IPS DF 6.9 (cell line): ENCODE measurements around the gene C1QTNF2.

ENCODE experiments used
- DNase-seq: peaks from one replicate; pipeline ENCODE4 v3.0.0-alpha.2; 2013; ENCODE audit warnings: low read depth, low spot score
- H3K27ac ChIP-seq: one replicate; pipeline ENCODE4 v1.5.1; 2013; ENCODE audit warnings: low read length, control low read depth
- H3K27me3 ChIP-seq: 2 replicates; pipeline ENCODE4 v1.6.1; 2013; ENCODE audit warnings: mild to moderate bottlenecking, low read length; ENCODE audit not compliant: control insufficient read depth, insufficient read depth
- H3K36me3 ChIP-seq: 2 replicates; pipeline ENCODE4 v1.6.1; 2013; ENCODE audit warnings: low read length; ENCODE audit not compliant: control insufficient read depth, insufficient read depth
- H3K4me1 ChIP-seq: 2 replicates; pipeline ENCODE4 v1.6.1; 2013; ENCODE audit warnings: low read length; ENCODE audit not compliant: control insufficient read depth, insufficient read depth
- H3K4me3 ChIP-seq: 2 replicates; pipeline ENCODE4 v1.5.1; 2013; ENCODE audit warnings: mild to moderate bottlenecking, low read length
- H3K9me3 ChIP-seq: 2 replicates; pipeline ENCODE4 v1.6.1; 2013; ENCODE audit warnings: low read length, inconsistent platforms; ENCODE audit not compliant: control insufficient read depth, insufficient read depth
- WGBS: extraction: QIAGEN DNeasy Blood & Tissue Kit; methylation state at CpG from one replicate; pipeline ENCODE4 v1.1.7; 2013; ENCODE audit warnings: mixed read lengths, missing lambda C conversion rate; ENCODE audit not compliant: insufficient read length, insufficient coverage; 5-methylcytosine and 5-hydroxymethylcytosine counted together

C1QTNF2 gene

GRCh38 chr5:160359816-160360215 is 10.6 kb downstream of the C1QTNF2 start:
- Histone ChIP-seq H3K27me3 (no peaks in the 10 kb centered on the region), H3K27ac (no peak overlapping the region), H3K9me3 (no peaks in the 10 kb centered on the region), H3K4me1 (0 out of 2 replicates have a peak, but pooled peaks cover 1% of the 10 kb centered on the region), H3K4me3 (no peak overlapping the region), H3K36me3 (no peaks in the 10 kb centered on the region)
- no peak for DNase-seq
- WGBS, result no CpG with 5 or more reads among the region's 4 CpGs

GRCh38 chr5:160359242-160359641 is 11.2 kb downstream of the C1QTNF2 start:
- no peaks in the 10 kb centered on the region for H3K36me3 ChIP-seq
- no CpG with 5 or more reads among the region's 1 CpG for WGBS

GRCh38 chr5:160357861-160358411 is 12.5 kb downstream of the C1QTNF2 start:
- no peaks in the 10 kb centered on the region for H3K9me3 ChIP-seq
- H3K4me3 ChIP-seq, result no peak overlapping the region
- H3K4me1 ChIP-seq, result 0 out of 2 replicates have a peak, but pooled peaks cover 1% of the 10 kb centered on the region
- no peaks in the 10 kb centered on the region for H3K36me3 ChIP-seq
- H3K27me3 ChIP-seq, result no peaks in the 10 kb centered on the region
- no CpG with 5 or more reads among the region's 7 CpGs for WGBS
- H3K27ac ChIP-seq, result no peak overlapping the region
- no peak for DNase-seq

More at GRCh38 chr5:160359242-160359641, 11.2 kb downstream of the C1QTNF2 start:
- no peak for DNase-seq
- H3K27me3 ChIP-seq, result no peaks in the 10 kb centered on the region
- H3K27ac ChIP-seq, result no peak overlapping the region
- H3K4me3 ChIP-seq, result no peak overlapping the region
- H3K4me1 ChIP-seq, result 0 out of 2 replicates have a peak, but pooled peaks cover 1% of the 10 kb centered on the region
- no peaks in the 10 kb centered on the region for H3K9me3 ChIP-seq

GRCh38 chr5:160357394-160357793 is 13.0 kb downstream of the C1QTNF2 start:
- H3K36me3 ChIP-seq, result no peaks in the 10 kb centered on the region
- DNase-seq, result no peak
- H3K9me3 ChIP-seq, result no peaks in the 10 kb centered on the region
- no peaks in the 10 kb centered on the region for H3K27me3 ChIP-seq
- 0 out of 2 replicates have a peak, but pooled peaks cover 1% of the 10 kb centered on the region for H3K4me1 ChIP-seq
- no CpG with 5 or more reads among the region's 7 CpGs for WGBS
- H3K4me3 ChIP-seq, result no peak overlapping the region
- no peak overlapping the region for H3K27ac ChIP-seq

GRCh38 chr5:160356550-160357347 is 13.7 kb downstream of the C1QTNF2 start:
- H3K4me1 ChIP-seq, result 0 out of 2 replicates have a peak, but pooled peaks cover 1% of the 10 kb centered on the region
- H3K27ac ChIP-seq, result no peak overlapping the region
- no CpG with 5 or more reads among the region's 7 CpGs for WGBS
- H3K27me3 ChIP-seq, result no peaks in the 10 kb centered on the region
- no peak overlapping the region for H3K4me3 ChIP-seq
- DNase-seq, result no peak
- no peaks in the 10 kb centered on the region for H3K9me3 ChIP-seq
- H3K36me3 ChIP-seq, result no peaks in the 10 kb centered on the region

GRCh38 chr5:160354666-160355065 is 15.8 kb downstream of the C1QTNF2 start:
- no CpG with 5 or more reads among the region's 14 CpGs for WGBS
- H3K36me3 ChIP-seq, result no peaks in the 10 kb centered on the region
- H3K4me1 ChIP-seq, result no peaks in the 10 kb centered on the region
- no peak overlapping the region for H3K27ac ChIP-seq
- H3K4me3 ChIP-seq, result no peak overlapping the region
- H3K9me3 ChIP-seq, result no peaks in the 10 kb centered on the region
- H3K27me3 ChIP-seq, result no peaks in the 10 kb centered on the region
- no peak for DNase-seq

- no peaks in the 10 kb centered on the region for H3K27me3 ChIP-seq
- H3K4me1 ChIP-seq, result no peaks in the 10 kb centered on the region
- H3K36me3 ChIP-seq, result no peaks in the 10 kb centered on the region
- no peaks in the 10 kb centered on the region for H3K9me3 ChIP-seq
- no CpG with 5 or more reads among the region's 8 CpGs for WGBS
- H3K27ac ChIP-seq, result no peak overlapping the region
- no peak overlapping the region for H3K4me3 ChIP-seq
- DNase-seq, result no peak
These were observed 17.0 kb downstream of the C1QTNF2 start for GRCh38 chr5:160353379-160353778.

- no peak overlapping the region for H3K27ac ChIP-seq
These were observed 18.1 kb downstream of the C1QTNF2 start for GRCh38 chr5:160352308-160352707.

GRCh38 chr5:160349935-160350303 is 20.5 kb downstream of the C1QTNF2 start:
- H3K4me1 ChIP-seq, result peaks cover under 1% of the 10 kb centered on the region; the same call in 1 of the 2 replicates
- no peak overlapping the region for H3K4me3 ChIP-seq
- no peak for DNase-seq
- H3K27me3 ChIP-seq, result no peaks in the 10 kb centered on the region
- no CpG with 5 or more reads among the region's 4 CpGs for WGBS
- no peak overlapping the region for H3K27ac ChIP-seq
- no peaks in the 10 kb centered on the region for H3K36me3 ChIP-seq
- no peaks in the 10 kb centered on the region for H3K9me3 ChIP-seq

More at GRCh38 chr5:160352308-160352707, 18.1 kb downstream of the C1QTNF2 start:
- Histone ChIP-seq H3K4me3 (no peak overlapping the region), H3K27me3 (no peaks in the 10 kb centered on the region), H3K36me3 (no peaks in the 10 kb centered on the region), H3K4me1 (no peaks in the 10 kb centered on the region), H3K9me3 (no peaks in the 10 kb centered on the region)
- no peak for DNase-seq
- WGBS, result no CpG with 5 or more reads among the region's 4 CpGs

GRCh38 chr5:160349249-160349934 is 21.0 kb downstream of the C1QTNF2 start:
- H3K27me3 ChIP-seq, result no peaks in the 10 kb centered on the region
- DNase-seq, result no peak
- peaks cover 2% of the 10 kb centered on the region; the same call in 1 of the 2 replicates for H3K4me1 ChIP-seq
- no peaks in the 10 kb centered on the region for H3K36me3 ChIP-seq
- no peaks in the 10 kb centered on the region for H3K9me3 ChIP-seq
- no CpG with 5 or more reads among the region's 27 CpGs for WGBS
- no peak overlapping the region for H3K27ac ChIP-seq
- H3K4me3 ChIP-seq, result no peak overlapping the region
